ENCODE measurements around the gene TNRC18. TPM values are rescaled to one million over a fixed set of nuclear protein-coding genes. Genes with fewer than 3 reads are reported as not detected.
"Not testable (repeated sequence)": the region's sequence is repeated elsewhere in the genome, so short reads cannot be mapped to it uniquely, and the experiment has no call there.

TNRC18 gene
- total and polyA plus RNA-seq, 4 donors = 33.4 to 117 (median 84.1) TPM

GRCh38 chr7:5270788-5271187 lies 152.8 kb downstream of the TNRC18 start:
- ATAC-seq (ENCODE audit: insufficient read depth, low FRiP score) (no peak), DNase-seq (no peak)
- 57 to 63% methylated on average over 6 of the region's 6 CpGs for WGBS, 2 donors
- Histone ChIP-seq H3K36me3 (ENCODE audit: control insufficient read depth in 4 of 4, insufficient read depth in 4 of 4, low read length in 4 of 4) (no peaks in the 10 kb centered on the region), H3K27ac (ENCODE audit: low read depth in 1 of 2, low read length in 1 of 2) (no peak overlapping the region), H3K27me3 (ENCODE audit: control insufficient read depth in 3 of 3, insufficient read depth in 3 of 3, low read length in 2 of 3) (peaks cover 0 to 2% (median 0%) of the 10 kb centered on the region in 3 donors), H3K4me3 (no peak overlapping the region), H3K4me1 (ENCODE audit: control insufficient read depth in 5 of 5, insufficient read depth in 5 of 5, low read length in 5 of 5) (peaks cover 0 to 9% (median 4%) of the 10 kb centered on the region in 5 donors), H3K9me3 (ENCODE audit: control insufficient read depth in 4 of 4, insufficient read depth in 3 of 4, low read length in 3 of 4) (no peaks in the 10 kb centered on the region), H3K9ac (ENCODE audit: insufficient read depth in 1 of 2, low read length in 2 of 2) (no peak overlapping the region)
- TF ChIP-seq, protein P1, sequence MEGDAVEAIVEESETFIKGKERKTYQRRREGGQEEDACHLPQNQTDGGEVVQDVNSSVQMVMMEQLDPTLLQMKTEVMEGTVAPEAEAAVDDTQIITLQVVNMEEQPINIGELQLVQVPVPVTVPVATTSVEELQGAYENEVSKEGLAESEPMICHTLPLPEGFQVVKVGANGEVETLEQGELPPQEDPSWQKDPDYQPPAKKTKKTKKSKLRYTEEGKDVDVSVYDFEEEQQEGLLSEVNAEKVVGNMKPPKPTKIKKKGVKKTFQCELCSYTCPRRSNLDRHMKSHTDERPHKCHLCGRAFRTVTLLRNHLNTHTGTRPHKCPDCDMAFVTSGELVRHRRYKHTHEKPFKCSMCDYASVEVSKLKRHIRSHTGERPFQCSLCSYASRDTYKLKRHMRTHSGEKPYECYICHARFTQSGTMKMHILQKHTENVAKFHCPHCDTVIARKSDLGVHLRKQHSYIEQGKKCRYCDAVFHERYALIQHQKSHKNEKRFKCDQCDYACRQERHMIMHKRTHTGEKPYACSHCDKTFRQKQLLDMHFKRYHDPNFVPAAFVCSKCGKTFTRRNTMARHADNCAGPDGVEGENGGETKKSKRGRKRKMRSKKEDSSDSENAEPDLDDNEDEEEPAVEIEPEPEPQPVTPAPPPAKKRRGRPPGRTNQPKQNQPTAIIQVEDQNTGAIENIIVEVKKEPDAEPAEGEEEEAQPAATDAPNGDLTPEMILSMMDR (IDR thresholded peaks at IDR 0.05; ENCODE audit: control extremely low read depth, extremely low read depth) = no peak

- ATAC-seq (ENCODE audit: insufficient read depth, low FRiP score) = not testable (repeated sequence)
Measured at GRCh38 chr7:5269992-5270657, 153.5 kb downstream of the TNRC18 start.

DNA sequence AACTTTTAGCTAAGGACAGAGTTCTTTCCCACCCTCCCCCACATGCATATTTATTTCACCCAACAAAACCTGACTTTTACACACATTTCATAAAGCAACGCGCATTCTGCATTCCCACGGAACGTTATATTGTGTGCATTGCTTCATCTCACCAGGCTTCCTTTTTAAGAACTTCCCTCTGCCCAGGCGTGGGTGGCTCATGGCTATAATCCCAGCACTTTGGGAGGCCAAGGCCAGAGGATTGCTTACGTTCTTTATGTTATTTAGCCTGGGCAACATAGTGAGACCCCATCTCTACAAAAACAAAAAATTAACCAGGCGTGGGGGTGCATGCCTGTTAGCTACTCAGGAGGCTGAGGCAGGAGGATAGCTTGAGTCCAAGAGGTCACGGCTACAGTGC lies 155.8 kb downstream of the TNRC18 start:
- WGBS, 2 donors = 65 to 80% methylated on average over 8 of the region's 8 CpGs
- not testable (repeated sequence) for ATAC-seq (ENCODE audit: insufficient read depth, low FRiP score); H3K27me3 ChIP-seq (ENCODE audit: control insufficient read depth in 3 of 3, insufficient read depth in 3 of 3, low read length in 2 of 3); DNase-seq; H3K4me1 ChIP-seq (ENCODE audit: control insufficient read depth in 5 of 5, insufficient read depth in 5 of 5, low read length in 5 of 5); H3K4me3 ChIP-seq; H3K36me3 ChIP-seq (ENCODE audit: control insufficient read depth in 4 of 4, insufficient read depth in 4 of 4, low read length in 4 of 4); H3K9ac ChIP-seq (ENCODE audit: insufficient read depth in 1 of 2, low read length in 2 of 2); H3K27ac ChIP-seq (ENCODE audit: low read depth in 1 of 2, low read length in 1 of 2); H3K9me3 ChIP-seq (ENCODE audit: control insufficient read depth in 4 of 4, insufficient read depth in 3 of 4, low read length in 3 of 4)

More at GRCh38 chr7:5269992-5270657, 153.5 kb downstream of the TNRC18 start:
- H3K9me3 ChIP-seq (ENCODE audit: control insufficient read depth in 4 of 4, insufficient read depth in 3 of 4, low read length in 3 of 4); H3K27me3 ChIP-seq (ENCODE audit: control insufficient read depth in 3 of 3, insufficient read depth in 3 of 3, low read length in 2 of 3); H3K4me1 ChIP-seq (ENCODE audit: control insufficient read depth in 5 of 5, insufficient read depth in 5 of 5, low read length in 5 of 5); DNase-seq; H3K4me3 ChIP-seq; H3K36me3 ChIP-seq (ENCODE audit: control insufficient read depth in 4 of 4, insufficient read depth in 4 of 4, low read length in 4 of 4); H3K27ac ChIP-seq (ENCODE audit: low read depth in 1 of 2, low read length in 1 of 2); H3K9ac ChIP-seq (ENCODE audit: insufficient read depth in 1 of 2, low read length in 2 of 2): not testable (repeated sequence)
- WGBS, 2 donors = 80 to 85% methylated on average over 12 of the region's 12 CpGs

DNA sequence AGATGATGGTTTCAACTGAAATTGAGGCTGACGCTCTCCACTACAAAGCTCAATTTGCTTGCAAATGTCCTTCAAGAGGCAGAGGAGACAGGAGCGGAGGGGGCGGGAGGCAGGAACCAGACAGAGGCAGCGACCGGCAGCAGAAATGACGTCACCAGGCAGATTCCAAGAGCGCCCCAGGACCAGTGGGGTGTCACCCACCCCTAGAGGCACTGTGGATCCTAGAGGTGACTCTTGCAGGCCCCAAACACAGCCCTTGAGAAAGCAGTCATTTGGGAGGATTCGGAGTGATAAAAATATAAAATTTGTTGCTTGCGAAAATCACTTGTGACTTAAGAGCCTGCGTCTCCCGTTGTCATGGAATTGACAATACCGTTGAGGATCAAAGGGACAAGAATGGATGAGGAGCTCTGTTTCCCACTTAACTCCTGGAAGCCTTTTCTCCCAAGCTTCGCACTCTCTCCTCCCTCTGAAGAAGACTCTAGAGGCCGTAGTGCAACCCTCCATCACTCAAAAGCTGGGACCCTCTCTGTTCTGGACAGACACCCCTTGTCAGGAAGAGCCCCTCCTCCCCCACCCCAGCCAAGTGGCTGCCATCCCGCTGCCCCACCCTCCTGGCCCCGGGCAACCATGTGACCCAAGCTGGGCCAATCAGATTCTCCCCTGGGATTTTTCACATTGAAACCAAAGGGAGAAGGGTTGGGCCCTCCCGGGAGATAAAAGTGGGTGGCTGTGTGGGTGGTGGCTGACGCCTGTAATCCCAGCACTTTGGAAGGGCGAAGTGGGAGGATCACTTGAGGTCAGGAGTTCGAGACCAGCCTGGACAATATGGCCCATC lies 157.2 kb downstream of the TNRC18 start:
- TF ChIP-seq, protein P1 (IDR thresholded peaks at IDR 0.05; ENCODE audit: control extremely low read depth, extremely low read depth) = no peak
- H3K4me3 ChIP-seq = no peak overlapping the region
- H3K36me3 ChIP-seq (ENCODE audit: control insufficient read depth in 4 of 4, insufficient read depth in 4 of 4, low read length in 4 of 4) = no peaks in the 10 kb centered on the region
- ATAC-seq (ENCODE audit: insufficient read depth, low FRiP score) (no peak), DNase-seq (peak in 1 of 3 donors; percentile 41)
- no peak overlapping the region for H3K9ac ChIP-seq (ENCODE audit: insufficient read depth in 1 of 2, low read length in 2 of 2)
- no peak overlapping the region for H3K27ac ChIP-seq (ENCODE audit: low read depth in 1 of 2, low read length in 1 of 2)
- peaks cover 0 to 2% (median 0%) of the 10 kb centered on the region in 4 donors for H3K9me3 ChIP-seq (ENCODE audit: control insufficient read depth in 4 of 4, insufficient read depth in 3 of 4, low read length in 3 of 4)
- peaks cover 0 to 6% (median 0%) of the 10 kb centered on the region in 5 donors for H3K4me1 ChIP-seq (ENCODE audit: control insufficient read depth in 5 of 5, insufficient read depth in 5 of 5, low read length in 5 of 5)
- WGBS, 2 donors = 66 to 69% methylated on average over 20 of the region's 20 CpGs
- peaks cover 0 to 4% (median 0%) of the 10 kb centered on the region in 3 donors for H3K27me3 ChIP-seq (ENCODE audit: control insufficient read depth in 3 of 3, insufficient read depth in 3 of 3, low read length in 2 of 3)

All from lung (tissue), 12 donors.